ENCODE measurements around the gene STUM.

- TF ChIP-seq, protein P1, sequence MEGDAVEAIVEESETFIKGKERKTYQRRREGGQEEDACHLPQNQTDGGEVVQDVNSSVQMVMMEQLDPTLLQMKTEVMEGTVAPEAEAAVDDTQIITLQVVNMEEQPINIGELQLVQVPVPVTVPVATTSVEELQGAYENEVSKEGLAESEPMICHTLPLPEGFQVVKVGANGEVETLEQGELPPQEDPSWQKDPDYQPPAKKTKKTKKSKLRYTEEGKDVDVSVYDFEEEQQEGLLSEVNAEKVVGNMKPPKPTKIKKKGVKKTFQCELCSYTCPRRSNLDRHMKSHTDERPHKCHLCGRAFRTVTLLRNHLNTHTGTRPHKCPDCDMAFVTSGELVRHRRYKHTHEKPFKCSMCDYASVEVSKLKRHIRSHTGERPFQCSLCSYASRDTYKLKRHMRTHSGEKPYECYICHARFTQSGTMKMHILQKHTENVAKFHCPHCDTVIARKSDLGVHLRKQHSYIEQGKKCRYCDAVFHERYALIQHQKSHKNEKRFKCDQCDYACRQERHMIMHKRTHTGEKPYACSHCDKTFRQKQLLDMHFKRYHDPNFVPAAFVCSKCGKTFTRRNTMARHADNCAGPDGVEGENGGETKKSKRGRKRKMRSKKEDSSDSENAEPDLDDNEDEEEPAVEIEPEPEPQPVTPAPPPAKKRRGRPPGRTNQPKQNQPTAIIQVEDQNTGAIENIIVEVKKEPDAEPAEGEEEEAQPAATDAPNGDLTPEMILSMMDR (IDR thresholded peaks at IDR 0.05): no peak
- TF ChIP-seq POLR2A (IDR thresholded peaks at IDR 0.05): no peak
These were observed 15.1 kb downstream of the STUM start for GRCh38 chr1:226563666-226564065.
